Lung microvascular endothelial cell (primary cell): ENCODE data around the gene RHEBL1. TPM values are rescaled to one million over a fixed set of nuclear protein-coding genes. Genes with fewer than 3 reads are reported as not detected.

Source experiments
- DNase-seq, 2 donors: peaks; one replicate each; pipeline versions ENCODE4 v3.0.0 to v3.0.0-alpha.2; 2010; ENCODE audit warnings: low read depth in 2 of 2
- total RNA-seq: library from RNA; depleted of rRNA; stranded (reverse); fragments of >200 nt; gene quantifications from 2 replicates; pipeline ENCODE4 v1.2.1, GENCODE V29; 2014

Gene RHEBL1, protein sequence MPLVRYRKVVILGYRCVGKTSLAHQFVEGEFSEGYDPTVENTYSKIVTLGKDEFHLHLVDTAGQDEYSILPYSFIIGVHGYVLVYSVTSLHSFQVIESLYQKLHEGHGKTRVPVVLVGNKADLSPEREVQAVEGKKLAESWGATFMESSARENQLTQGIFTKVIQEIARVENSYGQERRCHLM
- 1.2 and 1.5 TPM in 2 replicates for total RNA-seq

DNA sequence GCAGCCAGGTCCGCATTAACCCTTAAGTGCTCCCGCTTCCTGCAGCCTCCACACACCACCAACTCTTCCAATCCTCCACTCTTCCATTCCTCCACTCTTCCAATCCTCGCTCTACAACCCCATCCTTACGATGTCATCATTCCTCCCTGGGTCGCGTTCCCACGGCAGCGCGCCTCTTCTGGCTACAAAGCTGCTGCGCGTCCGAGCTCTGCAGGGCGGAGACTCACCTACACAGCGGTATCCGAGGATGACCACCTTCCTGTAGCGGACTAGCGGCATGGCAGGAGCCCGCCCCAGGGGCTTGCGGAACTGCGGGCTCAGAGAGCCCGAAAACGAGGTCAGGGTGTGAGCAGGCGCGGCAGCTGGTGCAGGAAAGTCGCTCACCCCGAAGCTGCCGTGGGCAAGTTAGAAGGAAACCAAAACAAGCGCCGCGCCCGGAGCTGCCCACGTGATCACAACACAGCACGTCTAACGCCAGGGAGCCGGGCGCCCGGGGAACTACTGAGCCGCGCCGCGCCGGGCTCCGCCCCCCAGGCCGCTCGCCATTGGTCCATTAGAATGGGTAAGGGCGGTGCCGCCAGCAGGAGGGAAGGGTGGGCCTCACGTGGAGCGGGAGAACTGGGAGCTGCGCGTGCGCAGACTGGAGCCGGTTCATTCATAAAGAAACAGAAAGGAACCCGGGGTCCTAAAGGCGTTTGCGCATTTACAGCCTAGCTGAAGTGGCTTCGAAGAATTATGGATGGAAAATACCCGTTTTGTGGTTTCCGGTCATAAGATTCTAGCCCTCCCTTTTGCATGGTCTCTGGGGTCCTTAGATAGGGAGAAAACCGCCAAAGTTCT, at the start of gene RHEBL1:
Gene RHEBL1, minus strand, starts transcription at position 473 of the 840 bp plus-strand sequence. Its CDS starts 194 bp downstream, at position 279.
- peak; percentile 98 to 99 for DNase-seq

DNA sequence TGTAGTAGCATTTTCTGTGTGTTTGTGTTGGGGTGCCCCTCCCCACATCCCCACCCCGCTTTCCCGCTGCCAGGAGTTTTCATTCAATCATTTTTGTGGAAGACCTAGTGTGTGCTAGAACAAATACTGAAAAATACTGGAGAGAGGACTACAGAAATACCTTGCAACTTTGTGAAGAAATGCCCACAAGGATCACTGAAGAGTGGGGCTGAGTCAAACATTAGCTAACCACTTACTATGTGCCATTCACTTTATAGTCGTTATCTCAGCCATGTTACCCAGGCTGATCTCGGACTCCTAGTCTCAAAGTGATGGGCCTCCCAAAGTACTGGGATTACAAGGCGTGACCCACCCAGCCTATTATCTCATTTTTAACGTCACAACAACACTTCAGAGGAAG, 41.4 kb upstream of the RHEBL1 start:
- DNase-seq: no peak

DNA sequence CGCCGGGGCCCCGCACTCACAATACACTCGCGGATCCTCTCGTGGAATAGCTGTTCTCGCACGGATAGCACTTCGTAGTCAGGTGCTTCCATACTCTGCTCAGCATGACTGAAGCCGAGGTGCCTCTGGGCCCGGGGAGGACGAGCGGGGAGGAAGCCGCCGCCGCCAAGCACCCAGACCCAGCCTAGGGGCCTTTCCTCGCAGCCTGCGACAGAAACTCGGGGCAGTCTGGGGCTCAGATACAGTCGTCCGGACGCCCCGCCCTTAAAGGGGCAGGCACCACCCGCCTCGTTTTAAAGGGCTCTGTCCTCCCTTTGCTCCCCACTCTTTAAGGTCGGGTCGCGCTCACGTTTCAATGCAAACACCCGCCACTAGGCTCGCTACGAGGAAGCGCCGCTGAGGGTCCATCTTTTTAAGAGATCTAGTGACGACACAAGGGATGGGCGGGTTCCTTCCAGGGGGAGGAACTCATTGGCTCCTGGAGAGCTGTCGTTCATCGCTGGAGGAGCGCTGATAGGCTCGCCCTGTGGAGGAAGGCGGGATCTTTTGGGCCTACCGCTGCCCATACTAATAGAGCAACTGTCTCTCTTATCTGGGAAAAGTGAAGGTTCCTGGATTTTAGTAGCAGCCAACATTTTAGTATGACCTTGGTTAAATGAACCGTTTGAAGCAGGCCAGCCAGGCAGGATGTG, 40.8 kb upstream of the RHEBL1 start, which contains the start of gene LMBR1L:
Gene LMBR1L, minus strand, starts transcription at position 384 of the 692 bp plus-strand sequence. Its CDS starts 292 bp downstream, at position 92.
- peak; percentile 98 to 99 for DNase-seq

DNA sequence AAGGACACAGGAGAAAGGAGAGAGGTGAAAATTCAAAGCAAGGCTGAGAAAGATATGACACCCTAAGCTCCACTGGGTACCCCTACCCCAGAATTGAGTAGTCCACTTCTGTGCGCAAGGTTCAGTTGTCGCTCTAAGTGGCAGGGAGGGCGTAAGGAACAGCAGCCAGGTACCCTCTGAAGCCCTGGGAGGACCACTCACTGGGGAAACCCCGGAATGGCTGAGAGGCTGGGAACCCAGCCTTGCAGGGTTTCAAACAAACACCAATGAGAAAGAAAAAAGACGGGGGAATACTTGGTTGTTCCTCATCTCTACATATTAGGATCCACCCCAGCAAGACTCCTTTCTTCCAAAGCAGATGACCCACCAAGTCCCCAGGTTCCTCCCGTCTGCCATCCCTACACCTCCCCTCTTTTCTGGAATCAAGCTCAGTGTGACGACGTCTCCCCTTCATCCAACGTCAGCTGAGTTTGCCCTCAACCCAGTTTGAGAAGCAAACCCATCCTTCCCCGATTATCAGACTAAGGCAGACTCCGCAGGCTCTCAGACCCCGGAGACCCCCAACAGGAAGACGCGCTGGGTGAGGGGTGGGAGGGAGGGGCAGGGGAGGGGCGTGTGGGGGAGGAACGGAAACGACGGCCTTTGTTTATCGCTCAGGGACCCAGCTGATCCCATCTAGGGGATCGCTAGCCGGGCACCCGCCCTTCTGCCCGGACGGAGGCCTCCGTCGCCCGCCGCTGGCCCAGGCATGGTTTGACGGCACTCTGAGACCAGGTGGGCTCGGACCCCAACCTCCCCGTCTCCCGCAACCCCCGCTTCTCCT, 40.1 kb upstream of the RHEBL1 start:
- DNase-seq: peak; percentile 49 to 75

DNA sequence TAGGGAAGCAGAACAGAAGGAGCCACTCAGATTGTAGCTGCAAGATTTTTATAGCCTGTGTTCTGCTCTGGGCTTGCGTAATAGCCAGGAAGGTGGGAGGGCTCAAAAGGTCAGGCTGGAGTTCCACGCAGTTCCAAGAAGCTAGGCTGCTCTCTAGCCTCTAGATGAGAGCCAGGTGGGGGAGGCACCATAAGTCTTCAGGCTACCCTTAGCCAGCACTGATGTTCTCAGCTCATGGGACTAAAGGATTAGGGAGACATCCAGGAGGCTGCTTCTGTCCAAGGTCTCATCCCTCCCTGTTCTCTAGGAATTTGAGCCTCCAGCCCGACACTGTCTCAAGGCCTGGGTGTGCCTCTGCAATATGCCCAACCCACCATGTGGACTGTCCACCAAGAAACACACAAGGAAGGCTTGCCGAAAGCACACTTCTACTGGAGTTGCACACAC, 39.2 kb upstream of the RHEBL1 start:
- DNase-seq: peak in 1 of 2 donors; percentile 43

DNA sequence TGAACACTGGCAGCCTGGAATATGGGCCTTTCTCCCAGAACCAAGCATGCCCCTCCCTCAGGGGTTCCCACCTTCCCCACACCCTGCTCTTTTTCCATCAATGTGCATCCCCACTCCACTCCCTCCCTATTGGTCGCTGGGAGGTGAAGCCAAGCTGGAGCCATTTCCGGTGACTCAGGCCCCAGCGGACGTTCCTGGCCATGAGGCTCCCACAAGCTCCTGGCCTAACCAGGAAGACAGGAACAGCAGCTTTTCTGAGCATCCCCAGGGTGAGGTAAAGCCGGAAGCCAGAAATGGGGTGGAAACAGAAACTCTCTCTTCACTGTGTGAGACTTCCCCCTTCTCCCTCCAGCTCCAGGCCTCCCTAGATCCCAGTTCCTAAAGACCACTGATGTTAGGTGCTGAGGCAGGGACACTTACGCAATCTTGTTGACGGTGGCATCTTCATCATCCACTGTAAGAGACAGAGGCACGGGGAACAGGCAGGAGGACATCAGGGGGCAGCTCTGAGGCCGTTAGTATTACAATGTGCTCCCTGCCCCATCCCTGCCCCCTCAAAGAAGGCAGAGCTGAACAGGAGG, 35.8 kb upstream of the RHEBL1 start:
- DNase-seq: peak; percentile 82 to 92

DNA sequence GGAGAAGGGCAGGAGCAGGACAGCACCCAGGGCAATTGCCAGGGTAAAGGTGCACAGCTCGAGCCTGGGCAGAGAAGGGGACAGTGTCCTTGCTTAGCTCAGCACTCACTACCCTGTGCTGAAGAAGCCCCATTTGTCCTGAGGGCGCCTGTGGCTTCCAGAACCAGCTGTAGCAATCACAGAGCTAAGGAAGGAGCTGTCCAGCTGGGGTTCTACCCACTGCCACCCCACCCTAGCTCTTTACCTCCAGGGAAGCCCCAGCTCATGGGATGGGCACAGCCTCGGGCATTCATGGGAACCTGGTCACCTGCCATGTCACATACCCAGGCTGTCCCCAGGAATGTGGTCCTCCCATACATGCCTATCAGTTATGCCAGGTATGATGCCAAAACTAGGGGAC, 35.0 kb upstream of the RHEBL1 start:
- no peak for DNase-seq

DNA sequence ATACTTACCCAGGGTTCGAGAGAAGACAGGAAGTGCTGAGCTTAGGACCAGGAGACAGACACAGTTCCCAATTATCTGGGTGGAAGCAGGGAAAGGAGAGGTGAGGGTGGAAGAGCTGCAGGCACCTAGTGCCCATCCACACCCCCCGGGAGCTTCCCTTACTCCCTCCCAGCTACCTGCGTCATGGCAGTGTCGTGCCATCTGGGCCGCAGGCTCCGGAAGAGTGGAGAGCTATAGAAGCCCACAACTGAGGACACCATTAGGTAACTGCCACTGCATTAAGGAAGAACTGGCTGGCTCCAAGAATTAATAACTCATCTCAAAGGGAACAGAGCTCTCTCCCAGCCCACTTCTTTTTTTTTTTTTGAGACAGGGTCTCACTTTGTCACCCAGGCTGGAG, 30.6 kb upstream of the RHEBL1 start:
- no peak for DNase-seq

DNA sequence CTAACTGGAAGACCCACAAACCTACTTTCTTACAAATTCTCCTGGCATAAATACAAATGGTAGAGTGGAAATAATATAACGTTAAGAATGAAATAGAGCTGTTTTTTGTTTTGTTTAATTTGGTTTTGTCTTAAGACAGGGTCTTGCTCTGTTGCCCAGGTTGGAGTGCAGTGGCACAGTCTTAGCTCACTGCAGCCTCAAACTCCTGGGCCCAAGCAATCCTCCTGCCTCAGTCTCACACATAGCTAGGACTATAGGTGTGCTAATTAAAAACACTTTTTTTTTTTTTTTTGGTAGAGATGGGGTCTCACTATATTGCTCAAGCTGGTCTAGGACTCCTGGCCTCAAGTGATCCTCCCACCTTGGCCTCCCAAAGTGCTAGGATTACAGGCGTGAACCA, 28.9 kb upstream of the RHEBL1 start:
- DNase-seq: no peak

DNA sequence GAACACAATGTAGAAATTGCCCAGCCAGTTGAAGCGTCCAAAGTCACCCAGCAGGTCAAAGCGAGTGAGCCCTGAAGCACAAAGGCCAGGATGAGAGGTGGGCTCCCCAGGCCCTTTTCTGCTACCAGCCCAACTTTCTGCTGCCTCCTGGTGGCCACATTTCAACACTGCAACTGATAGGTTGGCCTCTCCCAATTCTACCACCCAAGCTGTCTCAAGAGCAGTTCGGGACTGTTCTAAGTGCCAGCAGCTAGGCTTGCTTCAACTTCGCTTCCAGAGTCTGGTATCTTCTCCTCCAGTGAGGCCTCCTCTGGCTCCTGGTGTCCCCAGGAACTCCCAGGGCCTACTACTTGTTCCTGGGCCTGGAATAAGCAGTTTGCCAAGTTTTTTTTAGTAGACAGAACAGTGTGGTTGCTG, 28.3 kb upstream of the RHEBL1 start:
- peak; percentile 65 to 67 for DNase-seq

DNA sequence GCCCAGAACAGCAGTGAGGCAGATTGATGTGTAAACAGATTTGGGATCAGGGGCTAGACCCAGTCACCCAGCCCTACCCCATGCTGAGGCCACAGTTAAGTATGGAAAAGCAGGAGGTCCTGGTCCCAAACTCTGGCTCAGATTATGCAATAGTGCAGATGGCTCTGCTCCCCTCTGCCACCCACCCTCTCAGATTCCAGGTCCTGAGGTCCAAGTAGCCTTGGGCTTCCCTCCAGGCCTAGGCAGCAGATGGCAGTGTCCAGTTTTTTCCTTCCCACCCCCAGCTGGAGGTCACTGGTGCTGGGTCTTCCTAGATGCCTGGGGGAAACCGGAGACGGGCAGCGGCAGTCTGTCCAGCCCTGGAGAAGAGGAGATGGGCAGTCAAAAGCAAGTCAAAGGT, 27.6 kb upstream of the RHEBL1 start:
- no peak for DNase-seq

DNA sequence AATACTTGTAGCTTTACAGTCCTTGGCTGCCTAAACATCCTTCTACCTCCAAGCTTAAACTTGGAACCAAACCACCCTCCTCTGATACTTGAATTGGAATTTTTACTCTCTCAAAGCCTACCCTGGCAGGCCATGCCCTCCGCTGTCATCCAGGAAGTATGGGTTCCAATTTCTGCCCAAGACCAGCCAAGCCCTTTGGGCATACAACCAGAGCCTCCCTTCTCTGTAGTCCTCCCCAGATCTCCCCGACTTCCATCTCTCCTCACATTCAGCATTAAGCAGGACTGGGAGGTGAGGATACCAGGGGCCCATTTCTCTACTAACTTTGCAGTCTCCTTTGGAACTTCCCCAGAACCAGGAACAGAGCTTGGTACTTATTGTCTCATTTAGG, 25.2 kb upstream of the RHEBL1 start:
- DNase-seq: no peak

DNA sequence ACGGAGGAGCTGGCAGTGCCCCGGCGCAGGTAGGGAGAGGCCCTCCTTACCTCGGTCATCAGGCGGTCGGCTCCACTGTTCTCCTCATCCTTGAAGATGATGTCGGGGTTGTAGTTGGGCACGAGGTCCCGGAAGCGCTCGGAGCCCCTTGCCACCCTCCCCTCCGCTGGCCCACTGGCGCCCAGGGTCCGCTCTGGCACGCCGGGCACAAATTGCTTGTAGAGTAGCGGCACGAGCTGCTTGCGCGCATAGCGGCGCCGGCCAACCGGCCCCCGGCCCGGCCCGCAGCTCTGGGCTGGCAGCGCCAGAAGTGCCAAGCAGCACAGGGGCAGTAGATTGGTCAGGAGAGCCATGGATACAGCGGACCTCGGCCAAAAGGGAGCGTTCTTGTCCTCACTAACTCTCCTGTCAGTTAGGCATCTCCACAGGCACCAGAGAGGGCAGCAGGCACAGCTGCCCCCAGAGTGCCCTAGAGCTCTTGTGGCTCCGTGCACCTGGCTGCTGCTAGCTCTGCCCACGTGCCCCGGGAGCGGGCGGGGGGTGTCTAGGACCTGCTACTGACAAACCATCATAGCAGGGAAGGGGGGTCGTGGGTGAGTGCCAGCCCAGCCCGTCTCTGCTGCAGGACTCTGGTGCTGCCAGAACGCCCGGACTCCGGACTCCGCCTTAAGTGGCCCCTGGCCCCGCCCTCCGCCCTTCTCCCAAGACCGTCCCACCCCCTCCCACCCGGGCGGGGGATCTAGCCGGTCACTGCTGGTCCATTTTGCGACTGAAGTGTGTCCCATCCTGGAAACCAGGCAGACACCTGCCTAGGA, 24.6 kb upstream of the RHEBL1 start, which contains the start of gene DHH:
Gene DHH, minus strand, starts transcription at position 642 of the 815 bp plus-strand sequence. Its CDS starts 289 bp downstream, at position 353.
- peak in 1 of 2 donors; percentile 34 for DNase-seq

DNA sequence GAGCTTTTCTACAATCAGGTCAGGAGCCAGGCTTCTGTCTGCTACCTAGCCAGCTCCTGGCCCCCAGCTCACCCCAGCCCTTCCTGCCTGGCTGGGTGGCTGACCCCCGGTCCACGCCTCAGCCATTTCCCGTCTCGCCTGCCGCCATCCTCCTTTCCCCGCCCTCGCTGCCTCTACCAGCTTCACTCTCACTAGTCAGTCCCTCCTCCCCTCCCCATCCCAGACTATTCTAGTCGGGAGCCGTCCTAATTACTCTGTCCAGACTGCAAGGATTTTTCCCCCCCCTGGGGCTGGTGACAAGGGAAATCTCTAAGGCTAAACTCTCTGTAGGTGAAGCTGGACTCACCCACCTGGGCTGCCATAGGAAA, 24.0 kb upstream of the RHEBL1 start:
- DNase-seq: peak; percentile 37 to 39

DNA sequence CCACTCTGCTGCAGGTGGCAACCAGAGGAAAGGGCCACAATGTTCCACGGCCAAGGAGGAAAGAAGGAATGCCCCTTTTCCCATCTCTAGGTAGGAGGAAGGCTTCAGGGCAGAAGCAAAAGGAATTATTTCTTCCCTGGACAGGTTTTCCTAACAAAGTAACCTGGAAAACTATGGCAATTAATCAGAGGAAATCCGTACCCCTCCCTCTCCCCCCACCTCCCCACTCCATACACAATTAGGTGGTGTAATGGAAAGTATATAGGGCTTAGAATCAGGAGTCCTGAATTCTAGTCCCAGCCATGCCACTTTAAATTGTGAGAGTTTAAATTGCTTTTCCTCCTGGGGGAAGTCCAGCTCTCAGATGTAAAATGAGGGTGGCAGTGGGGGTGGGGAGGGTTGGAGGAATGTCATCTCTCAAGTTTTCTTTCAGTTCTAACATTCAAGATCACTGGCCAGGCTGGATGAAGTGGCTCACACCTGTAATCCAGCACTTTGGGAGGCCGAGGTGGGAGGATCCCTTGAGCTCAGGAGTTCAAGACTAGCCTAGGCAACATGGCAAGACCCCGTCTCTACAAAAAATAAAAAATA, 23.1 kb upstream of the RHEBL1 start:
- peak in 1 of 2 donors; percentile 37 for DNase-seq

DNA sequence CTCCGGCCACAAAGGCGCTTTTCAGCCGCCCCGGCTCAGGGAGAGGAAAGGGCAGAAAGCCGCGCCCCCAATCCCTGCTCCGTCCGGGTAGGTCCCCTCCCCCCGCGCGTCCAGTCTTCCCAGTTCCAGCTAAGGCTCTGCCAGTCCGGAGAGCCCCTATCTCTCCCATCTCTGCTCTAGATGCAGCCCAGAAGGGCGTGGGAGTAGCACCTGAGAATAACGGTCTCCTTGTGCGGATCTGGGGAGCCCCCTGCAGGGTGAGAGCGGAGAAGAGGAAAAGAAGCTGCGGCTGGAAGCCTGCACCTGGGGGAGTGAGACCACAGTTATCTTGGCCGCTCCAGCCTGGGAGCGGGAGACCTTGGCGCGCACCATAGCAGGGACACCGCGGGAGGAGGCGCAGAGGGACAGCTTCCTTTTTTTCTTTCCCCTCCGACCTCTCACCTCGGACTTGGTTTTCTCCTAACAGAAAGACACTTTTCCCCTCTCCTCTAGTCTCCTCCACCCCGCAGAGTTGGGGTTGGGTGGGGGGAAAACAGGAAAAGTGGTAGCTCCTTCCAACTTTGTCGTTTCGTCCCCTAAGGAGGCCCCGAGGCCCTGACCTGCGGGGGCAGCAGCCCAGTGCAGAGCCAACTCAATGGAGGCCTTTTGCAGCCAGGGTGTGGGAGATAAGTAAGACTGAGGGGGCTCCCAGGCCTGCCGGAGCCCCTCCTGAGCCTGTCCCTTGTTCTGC, 22.5 kb upstream of the RHEBL1 start:
- DNase-seq: peak in 1 of 2 donors; percentile 63

DNA sequence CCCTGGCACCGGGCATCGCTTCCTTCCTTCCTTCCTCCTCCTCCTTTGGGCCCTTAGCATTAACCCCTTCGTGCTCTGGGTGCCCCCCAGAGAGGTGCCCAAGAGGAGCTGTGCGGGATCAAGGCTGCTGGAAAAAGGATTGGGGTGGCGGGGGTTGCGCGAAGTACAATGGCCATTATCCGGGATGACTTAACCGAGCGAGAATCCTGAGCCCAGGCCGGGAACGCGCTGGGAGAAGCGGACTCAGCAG, 22.0 kb upstream of the RHEBL1 start:
- peak in 1 of 2 donors; percentile 36 for DNase-seq

DNA sequence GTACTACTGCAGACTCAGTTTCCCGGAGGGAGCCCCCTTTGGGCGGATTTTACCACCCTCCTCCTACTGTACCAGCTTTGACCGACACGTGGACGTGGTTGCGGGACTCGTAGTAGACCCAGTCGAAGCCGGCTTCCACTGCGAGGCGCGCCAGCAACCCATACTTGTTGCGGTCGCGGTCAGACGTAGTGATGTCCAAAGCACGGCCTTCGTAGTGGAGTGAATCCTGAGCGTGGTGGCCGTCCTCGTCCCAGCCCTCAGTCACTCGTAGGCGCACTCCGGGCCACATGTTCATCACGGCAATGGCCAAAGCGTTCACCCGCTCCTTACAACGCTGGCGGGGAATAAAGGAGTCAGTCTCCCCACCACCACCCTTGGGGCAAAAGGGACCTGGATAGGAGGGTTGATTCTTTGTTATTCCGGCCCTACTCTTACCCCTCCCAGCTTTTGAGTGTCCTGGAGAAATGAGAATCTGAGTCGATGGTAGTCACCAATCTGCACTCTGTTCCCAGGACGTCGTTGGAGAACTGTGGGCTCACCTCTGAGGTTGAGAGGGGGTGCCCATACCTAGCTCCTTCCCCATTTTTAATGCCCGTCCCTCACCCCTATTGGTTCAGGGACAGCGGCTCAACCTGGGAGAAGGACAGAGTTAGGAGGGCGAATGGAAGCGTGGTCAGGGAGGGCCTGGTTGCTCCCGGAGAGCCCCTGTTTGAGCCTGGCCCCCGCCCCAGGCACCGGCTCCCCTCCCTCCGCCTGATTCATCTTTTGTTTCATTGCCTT, 21.5 kb upstream of the RHEBL1 start:
- no peak for DNase-seq
